Posterior vena cava (tissue), 2 donors: Measurements from ENCODE around the gene PTPRZ1. TPM values are rescaled to one million over a fixed set of nuclear protein-coding genes. Genes with fewer than 3 reads are reported as not detected.

Source experiments
- DNase-seq: peaks from one replicate; pipeline ENCODE4 v3.0.0-alpha.2; 2020; ENCODE audit warnings: low spot score
- intact Hi-C, 2 donors: fragments of 100-400 bp; cut with DNase I; formaldehyde crosslinking; loops; one replicate each; pipeline versions ENCODE4 v1.14.1 to v1.14.2; 2022 to 2023
- total RNA-seq, 2 donors: library from RNA; stranded (reverse); fragmentation: NEBNext Ultra II Directional; extraction: Animal tissue kit (Norgen Biotek cat#: 25700); gene quantifications; one replicate each; pipeline ENCODE4 v1.2.1, GENCODE V29; 2021
- donor health status: DM: yes; HTN: yes; CAD: no.
- donor health status: DM: yes; HTN: yes; CAD: no.

The PTPRZ1 gene
- total RNA-seq, 2 donors from 2014 or later, result 1.8 to 2.0 TPM

DNA sequence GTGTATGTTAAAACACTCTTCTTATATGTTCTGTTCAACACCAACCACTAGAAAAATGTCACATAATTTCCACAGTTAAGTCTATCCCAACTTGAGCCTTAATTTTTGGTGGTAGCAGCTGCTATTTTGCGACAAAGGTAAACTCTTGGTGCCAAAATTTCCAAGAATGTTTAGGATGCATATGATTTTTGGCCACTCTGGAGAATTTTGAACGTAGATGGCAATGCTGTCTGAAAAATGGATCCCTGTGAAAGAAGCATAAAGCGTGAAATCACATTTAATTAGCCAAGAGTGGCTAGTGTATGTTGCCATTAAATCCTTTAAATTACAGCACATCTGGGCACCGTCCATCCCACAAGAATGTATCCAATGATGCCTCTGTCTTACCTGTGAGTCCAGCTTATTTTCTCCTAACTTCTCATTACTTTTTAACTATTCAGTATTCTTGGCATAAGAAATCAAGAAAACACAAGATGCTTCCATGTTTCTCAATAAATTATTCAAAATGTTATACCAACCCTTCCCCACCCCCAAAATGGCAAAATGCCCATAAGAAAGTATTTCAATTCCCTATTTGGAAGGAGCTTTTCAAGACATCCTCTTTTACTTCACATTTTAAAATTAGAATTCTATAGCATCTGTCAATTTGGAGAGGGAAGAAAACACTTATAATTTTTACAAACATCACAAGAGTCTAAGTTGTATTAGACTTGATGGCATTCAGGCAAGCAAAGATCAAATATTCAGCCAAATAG lies 12.4 kb downstream of the PTPRZ1 start:
- intact Hi-C loops, result no loop called here
- no peak for DNase-seq

- intact Hi-C loops, result no loop called here
- DNase-seq, result no peak
Measured at GRCh38 chr7:121887634-121888033, 14.7 kb downstream of the PTPRZ1 start.

DNA sequence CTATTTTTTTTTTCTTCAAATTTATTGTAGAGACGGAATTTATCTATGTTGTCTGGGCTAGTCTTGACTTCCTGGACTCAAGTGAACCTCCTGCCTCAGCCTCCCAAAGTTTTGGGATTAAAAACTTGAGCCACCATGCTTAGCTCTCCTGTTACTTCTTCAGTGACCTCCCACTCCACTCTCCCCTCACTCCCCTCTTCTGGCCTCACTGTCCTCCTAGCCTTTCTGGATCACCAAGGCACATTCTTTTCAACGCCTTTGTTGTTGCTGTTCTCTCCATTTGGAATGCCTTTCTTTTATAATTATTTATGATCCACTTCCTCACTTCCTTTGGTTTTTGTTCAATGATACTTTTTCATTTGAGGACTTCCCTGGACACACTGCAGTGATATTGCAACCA lies 17.9 kb downstream of the PTPRZ1 start:
- DNase-seq, result no peak
- intact Hi-C loops, result no loop called here

GRCh38 chr7:121891731-121892130 lies 18.8 kb downstream of the PTPRZ1 start:
- intact Hi-C loops, result no loop called here

DNA sequence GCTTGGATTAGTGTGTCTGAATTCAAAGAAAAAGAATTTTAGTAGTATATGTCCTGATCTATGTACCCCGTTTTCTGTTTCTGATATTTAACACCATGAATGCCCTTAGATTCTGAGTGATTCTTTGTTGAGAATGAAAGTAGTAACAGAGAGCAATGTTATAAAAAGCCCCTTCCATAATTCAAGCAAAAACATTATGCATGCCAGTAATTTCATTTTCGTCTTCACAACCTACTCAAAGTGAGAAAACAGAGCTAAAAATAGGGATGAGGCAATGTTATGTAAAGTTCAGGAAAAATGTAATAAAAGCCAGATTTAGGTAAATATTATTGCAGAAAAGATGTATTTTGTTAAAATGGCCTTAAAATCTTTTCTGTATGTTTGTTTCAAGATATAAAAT lies 28.1 kb downstream of the PTPRZ1 start:
- DNase-seq, result no peak
- intact Hi-C loops, result no loop called here

More at GRCh38 chr7:121891731-121892130, 18.8 kb downstream of the PTPRZ1 start:
- DNase-seq, result no peak

DNA sequence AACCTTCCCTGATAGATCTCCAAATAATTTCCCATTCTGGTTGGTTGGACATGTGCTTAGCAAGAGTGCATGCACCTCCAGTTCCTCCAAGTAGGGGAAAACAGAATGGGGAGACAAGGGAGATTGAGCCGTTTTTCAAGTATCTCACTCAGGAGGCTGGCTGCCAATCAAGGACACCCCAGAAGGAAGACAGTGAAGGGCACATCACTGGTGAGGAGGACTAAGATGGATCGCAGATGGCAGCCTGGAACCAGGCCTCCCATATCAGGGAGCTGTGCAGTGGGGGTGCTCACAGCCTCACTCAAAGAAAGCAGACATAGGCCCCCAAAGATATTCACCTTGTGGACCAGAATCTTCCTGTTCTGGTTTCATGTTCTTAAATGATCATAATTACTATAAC lies 31.2 kb downstream of the PTPRZ1 start:
- DNase-seq, result no peak
- intact Hi-C loops, result no loop called here

- intact Hi-C loops, result no loop called here
- no peak for DNase-seq
Measured at GRCh38 chr7:121908042-121908441, 35.1 kb downstream of the PTPRZ1 start.

- intact Hi-C loops, result no loop called here
- DNase-seq, result no peak
Measured at GRCh38 chr7:121909716-121910345, 36.9 kb downstream of the PTPRZ1 start.

DNA sequence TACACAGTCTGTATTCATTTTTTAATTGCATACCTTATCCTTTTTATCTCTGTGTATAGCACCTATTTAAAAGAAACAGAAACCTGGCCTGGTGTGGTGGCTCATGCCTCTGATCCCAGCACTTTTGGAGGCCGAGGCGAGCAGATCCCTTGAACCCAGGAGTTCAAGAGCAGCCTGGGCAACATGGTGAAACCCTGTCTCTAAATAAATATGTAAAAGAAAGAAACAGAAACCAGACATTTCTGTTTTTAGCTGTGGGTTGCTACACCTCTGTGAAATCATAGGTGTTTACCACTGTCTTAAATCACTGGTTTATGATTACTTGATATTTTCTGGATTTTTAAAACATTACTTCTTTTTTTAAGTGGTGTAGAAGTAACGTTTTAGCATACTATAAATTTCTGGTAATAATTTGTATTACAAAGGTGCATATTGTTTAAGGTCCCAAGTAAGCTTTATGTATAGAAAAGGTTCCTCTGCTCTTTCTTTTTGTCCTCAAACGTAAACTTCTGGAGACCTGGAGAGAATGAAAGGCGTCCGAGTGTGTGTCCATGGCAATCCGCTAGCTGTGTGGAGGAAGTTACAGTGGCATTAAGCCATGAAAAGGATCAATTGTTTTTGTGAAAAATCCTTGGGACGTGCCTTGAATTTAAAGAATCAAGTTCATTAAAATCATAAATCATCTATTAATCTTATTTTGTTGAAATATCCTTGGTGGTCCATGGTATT lies 41.1 kb downstream of the PTPRZ1 start:
- intact Hi-C loops, result no loop called here
- DNase-seq, result no peak

- no peak for DNase-seq
- intact Hi-C loops, result no loop called here
Measured at GRCh38 chr7:121914676-121915279, 41.8 kb downstream of the PTPRZ1 start.

DNA sequence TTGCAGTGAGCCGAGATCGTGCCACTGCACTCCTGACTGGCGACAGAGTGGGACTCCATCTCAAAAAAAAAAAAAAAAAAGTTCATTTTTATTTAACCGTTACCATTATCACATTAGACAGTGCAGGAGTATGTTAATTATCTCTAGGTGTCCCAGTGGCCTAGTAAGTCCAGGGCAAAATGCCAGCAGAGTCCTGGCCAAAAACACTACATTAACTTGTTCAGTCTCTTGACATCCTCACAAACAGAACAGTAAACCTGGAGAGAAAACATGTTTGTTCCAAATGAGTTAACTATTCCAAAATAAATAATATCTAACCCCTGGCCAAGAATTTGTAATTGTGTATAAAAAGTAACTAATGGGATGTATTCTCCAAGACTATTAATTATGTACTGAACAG lies 43.2 kb downstream of the PTPRZ1 start:
- intact Hi-C loops, result no loop called here

DNA sequence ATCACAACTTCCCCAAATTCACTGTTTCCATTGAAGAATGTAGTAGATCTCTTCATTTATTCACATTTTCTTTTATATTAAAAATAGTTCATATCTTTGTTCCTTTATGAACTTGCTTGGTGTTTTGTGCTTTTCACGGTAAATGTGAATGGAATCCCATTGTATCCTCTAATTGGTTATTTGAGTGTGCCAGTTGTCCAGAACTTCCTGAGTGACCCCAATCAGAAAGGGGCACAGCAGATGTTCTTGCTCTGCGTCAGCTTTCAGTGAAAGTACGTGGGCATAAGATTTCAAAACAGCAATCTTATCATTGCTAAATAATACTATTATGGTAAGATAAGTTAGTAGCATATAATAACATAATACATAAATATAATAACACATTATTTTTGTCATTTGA lies 47.0 kb downstream of the PTPRZ1 start:
- no peak for DNase-seq
- intact Hi-C loops, result no loop called here

More for the DNA sequence above, 43.2 kb downstream of the PTPRZ1 start:
- DNase-seq, result no peak

- DNase-seq, result no peak
- intact Hi-C loops, result no loop called here
Measured at GRCh38 chr7:121924269-121925186, 51.6 kb downstream of the PTPRZ1 start.

DNA sequence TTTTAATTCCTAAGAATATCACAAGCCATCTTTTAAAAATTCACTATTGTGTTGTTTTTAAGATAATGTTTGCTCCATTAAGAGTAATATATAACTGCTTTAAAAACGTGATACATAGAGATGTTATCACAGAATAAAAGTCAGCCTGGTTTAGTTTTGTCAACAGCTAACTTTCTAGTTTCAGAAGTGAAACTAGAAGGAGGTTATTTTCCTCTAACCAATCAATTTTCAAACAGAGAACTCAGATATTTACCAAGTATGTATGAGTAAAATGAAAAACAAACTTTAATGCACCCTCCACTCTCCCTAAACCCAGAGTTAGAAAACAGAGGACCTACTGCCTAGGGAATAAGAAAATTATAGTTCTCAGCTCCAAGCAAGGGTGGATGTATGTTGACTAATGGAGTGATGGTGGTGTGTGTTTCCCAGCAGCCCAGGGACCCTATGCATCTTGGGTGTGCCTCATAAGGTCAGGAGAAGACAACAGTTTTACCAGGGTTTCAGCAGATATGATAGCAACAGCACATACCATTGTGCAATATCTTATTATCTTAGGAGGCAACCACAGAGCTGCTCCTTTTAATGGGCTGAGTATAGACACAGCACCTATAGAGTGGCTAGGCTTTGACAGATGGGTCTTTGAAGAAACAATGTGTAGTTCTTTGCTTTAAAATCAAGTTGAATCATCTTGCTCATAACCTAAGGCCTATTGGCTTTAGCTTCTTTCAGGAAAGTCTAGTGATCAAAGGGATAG lies 58.4 kb downstream of the PTPRZ1 start:
- intact Hi-C loops, result no loop called here
- DNase-seq, result no peak

GRCh38 chr7:121932768-121933167 lies 59.8 kb downstream of the PTPRZ1 start:
- no peak for DNase-seq
- intact Hi-C loops, result no loop called here

DNA sequence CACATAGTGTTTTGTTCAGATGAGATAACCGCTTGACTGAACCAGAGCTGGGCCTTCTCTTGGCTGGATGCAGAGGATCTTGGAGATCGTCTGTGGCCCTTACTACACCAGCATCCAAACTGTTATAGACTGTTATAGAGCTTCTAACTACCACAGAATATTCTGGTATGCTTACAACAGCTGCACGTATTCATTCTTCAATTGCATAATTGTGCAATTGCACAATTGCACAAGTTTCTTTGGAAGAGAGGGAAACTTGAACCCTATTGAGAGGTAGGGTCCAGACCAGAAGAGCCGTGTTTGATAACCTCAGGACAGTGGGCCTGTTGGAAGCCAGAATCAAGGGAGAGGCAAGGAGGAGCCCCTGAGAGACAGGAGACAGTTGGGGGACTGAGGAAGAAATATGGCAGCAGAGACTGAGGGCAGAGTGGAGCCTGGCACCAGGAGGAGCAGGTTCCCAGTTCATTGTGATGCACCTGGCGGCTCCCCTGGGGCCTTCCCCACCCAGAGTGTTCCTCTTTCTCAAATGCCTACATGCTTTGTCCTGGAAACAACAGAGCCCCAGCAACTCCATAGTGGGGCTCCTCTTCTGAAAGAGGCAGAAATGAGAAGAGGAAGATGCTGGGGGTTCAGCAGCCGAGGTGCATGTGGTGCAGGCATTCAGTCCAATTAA lies 64.1 kb downstream of the PTPRZ1 start:
- no peak for DNase-seq
- intact Hi-C loops, result no loop called here

DNA sequence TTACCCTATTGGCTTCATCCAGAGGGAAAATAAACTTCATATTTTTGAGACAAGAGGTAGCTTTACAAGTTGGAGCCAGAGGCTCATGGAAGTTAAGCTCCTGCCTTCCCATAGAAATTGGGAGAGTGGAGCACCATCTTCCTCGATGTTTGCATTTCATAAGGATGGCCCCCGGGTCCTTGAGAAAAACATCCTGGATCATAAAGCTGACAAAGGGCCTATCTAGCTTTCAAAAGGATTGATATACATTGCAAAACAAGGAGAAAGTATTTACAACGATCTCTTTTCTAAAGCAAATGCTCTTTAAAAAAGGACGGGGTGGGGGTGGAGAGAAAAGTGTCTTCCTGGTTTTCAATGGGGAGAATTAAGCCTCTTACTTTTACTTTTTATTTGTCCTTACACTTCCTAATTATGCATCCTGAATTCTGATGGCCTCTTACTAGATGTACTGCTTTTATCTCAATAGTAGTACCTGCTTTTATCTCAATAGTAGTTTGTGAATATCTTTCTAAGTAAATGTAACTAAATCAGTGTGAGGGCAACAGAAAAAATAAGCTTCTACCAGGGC lies 65.6 kb downstream of the PTPRZ1 start:
- intact Hi-C loops, result no loop called here
- DNase-seq, result no peak

DNA sequence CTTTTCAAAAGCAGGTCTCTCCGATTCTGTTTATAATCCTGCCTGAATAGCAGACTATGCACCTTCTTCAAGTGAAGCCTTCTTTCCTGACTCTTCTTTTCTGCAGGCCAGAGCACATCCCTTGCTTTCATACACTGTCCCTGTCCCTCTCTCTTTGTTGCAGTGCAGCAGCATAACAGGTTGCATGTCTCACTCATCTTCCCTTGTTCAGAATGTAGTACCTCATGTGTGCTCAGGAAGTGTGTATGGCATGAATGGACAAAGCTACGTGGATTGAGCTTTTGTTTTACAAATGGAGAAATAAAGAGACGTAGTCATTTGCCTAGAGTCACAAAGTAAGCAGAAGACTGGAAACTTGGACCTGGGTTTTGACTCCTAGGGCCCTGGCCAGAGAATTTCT lies 68.0 kb downstream of the PTPRZ1 start:
- no peak for DNase-seq
- intact Hi-C loops, result no loop called here
